PC-9 (cell line): ENCODE measurements around the gene SOX2.

Source experiments
- CTCF ChIP-seq: fragments of 200-600 bp; sonication (generic); conservative IDR thresholded peaks from 2 replicates; pipeline ENCODE4 v1.6.1; 2017; ENCODE audit warnings: mixed run types, antibody characterized with exemption, mild to moderate bottlenecking, moderate library complexity
- EZH2 ChIP-seq: fragments of 200-600 bp; sonication (generic); IDR thresholded peaks from 2 replicates; pipeline ENCODE4 v1.8.0; 2017; ENCODE audit warnings: antibody characterized with exemption, low read depth

GRCh38 chr3:181695661-181696491 lies 15.8 kb upstream of the SOX2 start:
- no peak for TF ChIP-seq CTCF
- no peak for TF ChIP-seq EZH2
